Upper lobe of left lung (tissue), 6 donors: Measurements from ENCODE around the gene MFSD6. TPM values are rescaled to one million over a fixed set of nuclear protein-coding genes. Genes with fewer than 3 reads are reported as not detected.
A peak's percentile ranks its signal among the peaks of the same experiment; 100 is the strongest.

Experiments
- ATAC-seq, 2 donors: fragments of 200-7000 bp; cut with Tn5 transposase; one replicate each; pipeline ENCODE4 v1.9.1; 2022; ENCODE audit warnings: mild to moderate bottlenecking in 2 of 2, moderate library complexity in 2 of 2; ENCODE audit not compliant: low FRiP score in 2 of 2
- DNase-seq, 2 donors: peaks; one replicate each; pipeline ENCODE4 v3.0.0-alpha.2; 2019 to 2020
- H3K27ac ChIP-seq, 4 donors: fragments of 200-600 bp; sonication (generic); one replicate each; pipeline ENCODE4 v1.5.1; 2016 to 2019
- H3K27me3 ChIP-seq, 4 donors: fragments of 200-600 bp; sonication (generic); one replicate each; pipeline ENCODE4 v1.5.1; 2017 to 2019
- H3K36me3 ChIP-seq, 4 donors: fragments of 200-600 bp; sonication (generic); one replicate each; pipeline ENCODE4 v1.5.1; 2016 to 2019
- H3K4me1 ChIP-seq, 4 donors: fragments of 200-600 bp; sonication (generic); one replicate each; pipeline ENCODE4 v1.5.1; 2018 to 2019
- H3K4me3 ChIP-seq, 4 donors: fragments of 200-600 bp; sonication (generic); one replicate each; pipeline ENCODE4 v1.5.1; 2017 to 2019; ENCODE audit warnings: mild to moderate bottlenecking in 2 of 4, moderate library complexity in 1 of 4
- H3K9me3 ChIP-seq, 4 donors: fragments of 200-600 bp; sonication (generic); one replicate each; pipeline ENCODE4 v1.5.1; 2018 to 2019
- EP300 ChIP-seq, 4 donors: sonication (generic); formaldehyde crosslinking; IDR thresholded peaks; one replicate each; pipeline ENCODE4 v1.5.1; 2017; ENCODE audit warnings: antibody characterized with exemption in 4 of 4, control low read depth in 2 of 4
- POLR2A ChIP-seq, 4 donors: fragments of 450-650 bp; IDR thresholded peaks; one replicate each; pipeline ENCODE4 v1.5.1; 2016 to 2017; ENCODE audit warnings: antibody characterized with exemption in 4 of 4, mild to moderate bottlenecking in 2 of 4
- POLR2AphosphoS5 ChIP-seq, 2 donors: sonication (generic); formaldehyde crosslinking; IDR thresholded peaks; one replicate each; pipeline ENCODE4 v1.5.1; 2017; ENCODE audit warnings: antibody characterized with exemption in 2 of 2
- WGBS, 2 donors: methylation state at CpG; one replicate each; pipeline ENCODE4 v1.1.5; 2017 to 2018; 5-methylcytosine and 5-hydroxymethylcytosine counted together
- total RNA-seq, 6 donors: library from RNA; depleted of rRNA in 4 of 6; stranded (reverse); fragments of >200 nt in 4 of 6; gene quantifications; one replicate each; pipeline versions ENCODE4 v1.1.0 to v1.2.1, GENCODE V29; 2016 to 2021
- TF ChIP-seq, protein P1 (sequence below), 6 experiments: fragments of 450-650 bp in 4 of 6; fragments of 200-600 bp in 2 of 6; sonication (generic) in 2 of 6; IDR thresholded peaks; one replicate each; pipeline ENCODE4 v1.5.1; 2016 to 2019; ENCODE audit warnings: antibody characterized with exemption in 6 of 6
- donor health status: DM: no; HTN: no; CAD: no; lungs with moderate emphysema.
- donor health status: DM: no; HTN: yes; CAD: no; lungs with severe emphysema.

Gene MFSD6
- total RNA-seq, 6 donors from 2014 or later: 46.9 to 136 (median 80.4) TPM

DNA sequence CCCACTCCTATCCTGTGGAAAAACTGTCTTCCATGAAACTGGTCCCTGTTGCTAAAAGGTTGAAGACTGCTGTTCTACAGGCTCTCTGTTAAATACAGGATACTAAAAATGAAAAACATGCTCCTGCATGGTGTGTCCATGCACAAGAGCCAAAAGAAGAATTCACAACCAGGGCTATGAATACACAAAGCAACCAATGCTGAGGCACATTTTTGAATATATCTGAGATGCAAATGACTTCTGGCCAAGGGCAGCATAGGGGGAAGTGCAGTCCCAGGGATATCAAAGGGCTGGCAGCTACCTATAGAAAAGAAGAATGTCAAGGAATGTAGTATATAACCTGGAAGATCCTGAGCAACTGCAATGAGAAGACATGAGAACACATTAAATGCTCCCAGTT, 119.8 kb downstream of the MFSD6 start:
- DNase-seq (no peak), ATAC-seq (no peak)
- H3K4me3 ChIP-seq: no peak overlapping the region
- no peaks in the 10 kb centered on the region for H3K9me3 ChIP-seq
- H3K4me1 ChIP-seq: peaks cover 8 to 45% (median 20%) of the 10 kb centered on the region in 4 donors
- no peak for TF ChIP-seq EP300 (IDR thresholded peaks at IDR 0.05)
- no peak for TF ChIP-seq POLR2AphosphoS5 (IDR thresholded peaks at IDR 0.05)
- H3K27ac ChIP-seq: no peak overlapping the region
- no peaks in the 10 kb centered on the region for H3K36me3 ChIP-seq
- no peaks in the 10 kb centered on the region for H3K27me3 ChIP-seq

DNA sequence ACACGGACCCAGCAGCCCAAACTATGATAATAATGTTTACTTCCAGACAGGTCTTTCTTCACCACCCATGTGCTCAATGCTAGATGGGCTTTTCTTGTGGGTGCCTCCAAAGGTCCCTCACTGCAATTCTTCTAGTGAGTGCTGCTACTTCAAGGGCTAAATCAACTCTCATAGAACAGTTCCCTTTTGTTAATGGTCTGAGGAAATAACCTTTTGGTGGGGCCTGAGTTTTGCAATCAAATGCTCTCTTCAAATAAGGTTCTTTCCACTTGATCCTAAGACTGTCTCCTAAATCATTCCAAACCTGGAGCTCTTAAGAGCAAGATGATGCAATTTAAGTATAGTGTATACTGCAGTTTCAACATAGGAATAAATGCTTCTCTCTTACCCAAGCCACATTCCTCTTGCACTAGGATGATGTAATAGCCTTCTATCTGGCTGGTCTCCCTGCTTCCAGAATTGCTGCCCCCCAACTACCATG, 120.4 kb downstream of the MFSD6 start:
- Histone ChIP-seq H3K36me3 (no peaks in the 10 kb centered on the region), H3K27me3 (no peaks in the 10 kb centered on the region), H3K4me1 (peaks cover 12 to 48% (median 23%) of the 10 kb centered on the region in 4 donors), H3K27ac (peak overlapping the region in 2 of 4 donors; percentile 2 to 23), H3K4me3 (no peak overlapping the region), H3K9me3 (no peaks in the 10 kb centered on the region)
- WGBS, 2 donors: 50 to 80% methylated on average over 1 of the region's 1 CpG
- DNase-seq (peak in 1 of 2 donors; percentile 33), ATAC-seq (peak; percentile 27 to 38)
- TF ChIP-seq POLR2A (IDR thresholded peaks at IDR 0.05) (no peak), POLR2AphosphoS5 (IDR thresholded peaks at IDR 0.05) (peak in 1 of 2 donors; percentile 28), EP300 (IDR thresholded peaks at IDR 0.05) (peak in 1 of 4 donors; percentile 56)
- TF ChIP-seq, protein P1, sequence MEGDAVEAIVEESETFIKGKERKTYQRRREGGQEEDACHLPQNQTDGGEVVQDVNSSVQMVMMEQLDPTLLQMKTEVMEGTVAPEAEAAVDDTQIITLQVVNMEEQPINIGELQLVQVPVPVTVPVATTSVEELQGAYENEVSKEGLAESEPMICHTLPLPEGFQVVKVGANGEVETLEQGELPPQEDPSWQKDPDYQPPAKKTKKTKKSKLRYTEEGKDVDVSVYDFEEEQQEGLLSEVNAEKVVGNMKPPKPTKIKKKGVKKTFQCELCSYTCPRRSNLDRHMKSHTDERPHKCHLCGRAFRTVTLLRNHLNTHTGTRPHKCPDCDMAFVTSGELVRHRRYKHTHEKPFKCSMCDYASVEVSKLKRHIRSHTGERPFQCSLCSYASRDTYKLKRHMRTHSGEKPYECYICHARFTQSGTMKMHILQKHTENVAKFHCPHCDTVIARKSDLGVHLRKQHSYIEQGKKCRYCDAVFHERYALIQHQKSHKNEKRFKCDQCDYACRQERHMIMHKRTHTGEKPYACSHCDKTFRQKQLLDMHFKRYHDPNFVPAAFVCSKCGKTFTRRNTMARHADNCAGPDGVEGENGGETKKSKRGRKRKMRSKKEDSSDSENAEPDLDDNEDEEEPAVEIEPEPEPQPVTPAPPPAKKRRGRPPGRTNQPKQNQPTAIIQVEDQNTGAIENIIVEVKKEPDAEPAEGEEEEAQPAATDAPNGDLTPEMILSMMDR (IDR thresholded peaks at IDR 0.05): no peak

GRCh38 chr2:190529486-190530247, 121.5 kb downstream of the MFSD6 start:
- H3K27me3 ChIP-seq: no peaks in the 10 kb centered on the region
- peaks cover 14 to 52% (median 26%) of the 10 kb centered on the region in 4 donors for H3K4me1 ChIP-seq
- no peaks in the 10 kb centered on the region for H3K36me3 ChIP-seq
- H3K4me3 ChIP-seq: no peak overlapping the region
- no peak for DNase-seq
- H3K9me3 ChIP-seq: no peaks in the 10 kb centered on the region
- ATAC-seq: no peak
- TF ChIP-seq, protein P1 (IDR thresholded peaks at IDR 0.05): no peak
- TF ChIP-seq POLR2AphosphoS5 (IDR thresholded peaks at IDR 0.05) (no peak), POLR2A (IDR thresholded peaks at IDR 0.05) (no peak), EP300 (IDR thresholded peaks at IDR 0.05) (no peak)
- peak overlapping the region in 2 of 4 donors; percentile 28 to 40 for H3K27ac ChIP-seq
- WGBS, 2 donors: 51 to 52% methylated on average over 3 of the region's 3 CpGs

DNA sequence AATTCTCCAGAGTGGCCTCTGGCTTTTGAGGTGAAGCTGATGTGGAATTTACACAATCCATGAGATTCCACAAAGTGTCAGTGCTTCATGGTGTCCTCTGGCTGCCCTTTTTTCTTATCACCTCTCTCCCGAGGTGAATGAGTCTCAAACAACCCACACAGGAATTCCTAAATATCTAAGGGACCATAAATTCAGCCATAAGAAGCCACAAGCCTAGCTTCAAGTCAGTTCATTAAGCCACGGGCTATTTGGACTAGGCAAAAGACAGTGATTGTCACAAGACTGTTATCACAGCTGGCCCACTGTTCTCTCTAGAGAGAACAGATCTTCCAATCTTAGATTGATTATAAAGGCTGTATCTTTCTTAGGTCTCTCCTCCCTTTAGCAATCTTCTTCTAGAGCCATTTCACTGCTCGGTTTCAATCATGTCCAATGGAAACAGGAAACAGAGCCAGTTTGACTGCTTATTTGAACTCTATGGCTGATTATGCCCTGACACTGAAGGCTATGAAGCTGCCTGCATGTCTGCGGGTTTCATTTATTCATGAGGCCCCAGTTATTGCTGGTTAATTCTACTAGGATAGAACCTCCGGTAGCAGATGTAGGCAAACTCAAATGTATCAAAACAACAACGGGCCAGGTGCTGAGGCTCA, 122.2 kb downstream of the MFSD6 start:
- Histone ChIP-seq H3K27me3 (no peaks in the 10 kb centered on the region), H3K9me3 (no peaks in the 10 kb centered on the region), H3K4me1 (peaks cover 14 to 54% (median 28%) of the 10 kb centered on the region in 4 donors), H3K36me3 (no peaks in the 10 kb centered on the region), H3K27ac (peak overlapping the region in 2 of 4 donors; percentile 28 to 40), H3K4me3 (no peak overlapping the region)
- DNase-seq (no peak), ATAC-seq (no peak)
- TF ChIP-seq POLR2AphosphoS5 (IDR thresholded peaks at IDR 0.05) (no peak), EP300 (IDR thresholded peaks at IDR 0.05) (no peak), POLR2A (IDR thresholded peaks at IDR 0.05) (no peak)
- TF ChIP-seq, protein P1 (IDR thresholded peaks at IDR 0.05): no peak
- WGBS, 2 donors: 61 to 67% methylated on average over 6 of the region's 6 CpGs

DNA sequence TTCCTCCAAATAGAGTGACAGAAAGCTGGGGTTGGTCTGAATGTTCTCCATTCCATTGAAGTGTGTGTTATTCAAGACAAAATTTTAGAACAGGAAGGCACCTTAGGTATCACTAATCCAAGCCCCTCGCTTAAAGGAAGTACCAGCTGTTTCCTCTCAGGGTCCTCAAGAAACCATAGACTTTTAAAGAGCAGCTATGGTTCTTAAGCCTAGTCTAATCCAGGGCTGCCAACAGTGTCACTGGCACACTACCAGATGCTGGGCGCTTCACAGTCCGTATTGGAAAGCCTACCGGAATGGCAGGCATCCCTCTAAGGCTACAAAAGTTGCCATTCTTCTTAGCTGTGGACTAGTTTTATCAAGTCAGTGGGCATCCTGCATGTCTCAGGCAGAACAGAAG, 124.4 kb downstream of the MFSD6 start:
- H3K4me3 ChIP-seq: no peak overlapping the region
- no peak for ATAC-seq
- peak overlapping the region in 1 of 4 donors; percentile 1 for H3K27ac ChIP-seq
- no peaks in the 10 kb centered on the region for H3K27me3 ChIP-seq
- peaks cover 0 to under 1% (median 0%) of the 10 kb centered on the region in 4 donors for H3K9me3 ChIP-seq
- H3K36me3 ChIP-seq: no peaks in the 10 kb centered on the region
- 51 to 62% methylated on average over 4 of the region's 4 CpGs for WGBS, 2 donors
- peaks cover 14 to 53% (median 31%) of the 10 kb centered on the region in 4 donors for H3K4me1 ChIP-seq
- no peak for TF ChIP-seq EP300 (IDR thresholded peaks at IDR 0.05)
- TF ChIP-seq POLR2AphosphoS5 (IDR thresholded peaks at IDR 0.05): no peak
- no peak for TF ChIP-seq POLR2A (IDR thresholded peaks at IDR 0.05)
- TF ChIP-seq, protein P1 (IDR thresholded peaks at IDR 0.05): no peak
- DNase-seq: no peak
